22Rv1 (cell line): Measurements from ENCODE around the gene PREP.

Experiments
- H3K27ac ChIP-seq: fragments of 450-650 bp; 2 replicates; pipeline ENCODE4 v1.5.1; 2017
- ZFX ChIP-seq: fragments of 450-650 bp; IDR thresholded peaks from 2 replicates; pipeline ENCODE4 v1.6.1; 2017; ENCODE audit warnings: antibody characterized with exemption, borderline replicate concordance
- TF ChIP-seq, protein P1 (sequence below): fragments of 450-650 bp; IDR thresholded peaks from 2 replicates; pipeline ENCODE4 v1.5.1; 2017; ENCODE audit warnings: mild to moderate bottlenecking

PREP gene

DNA sequence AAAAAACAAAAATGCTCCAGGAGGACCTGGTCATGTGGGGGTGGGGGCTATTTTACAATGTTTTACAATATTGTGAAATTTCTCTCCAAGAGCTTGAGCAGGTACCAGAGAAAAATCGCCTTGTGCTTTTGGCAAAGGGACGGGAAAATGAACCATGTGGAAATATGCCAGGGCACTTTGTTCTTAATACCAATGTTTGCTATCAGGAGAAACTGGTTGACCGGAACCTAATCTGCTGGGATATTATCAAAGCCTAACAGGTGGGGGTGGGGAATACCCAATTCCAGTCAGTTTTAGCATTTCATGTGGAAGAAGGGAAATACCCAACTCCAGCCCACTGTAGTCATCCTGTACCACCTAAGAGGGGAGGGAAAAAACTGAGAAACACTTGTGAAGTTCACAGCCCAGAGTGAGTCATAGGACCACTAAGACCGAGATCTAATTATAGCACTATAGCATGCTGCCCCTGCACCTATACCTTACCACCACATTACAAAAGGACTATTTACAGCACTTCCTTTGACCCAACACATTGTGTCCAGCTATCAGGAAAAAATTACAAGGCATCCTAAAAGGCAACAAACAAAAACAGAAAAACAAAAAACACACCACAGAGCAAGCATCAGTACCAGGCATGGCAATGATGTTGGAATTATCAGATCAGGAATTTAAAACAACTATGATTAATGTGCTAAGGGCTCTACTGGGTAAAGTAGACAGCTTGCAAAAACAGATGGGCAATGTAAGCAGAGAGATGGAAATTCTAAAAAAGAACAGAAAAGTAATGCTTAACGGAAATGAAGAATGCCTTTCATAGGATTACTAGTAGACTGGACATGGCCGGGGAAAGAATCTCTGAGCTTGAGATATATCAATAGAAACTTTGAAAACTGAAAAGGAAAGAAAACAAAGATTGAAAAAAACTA is 138.9 kb downstream of the PREP start:
- TF ChIP-seq ZFX = no peak
- TF ChIP-seq, protein P1, sequence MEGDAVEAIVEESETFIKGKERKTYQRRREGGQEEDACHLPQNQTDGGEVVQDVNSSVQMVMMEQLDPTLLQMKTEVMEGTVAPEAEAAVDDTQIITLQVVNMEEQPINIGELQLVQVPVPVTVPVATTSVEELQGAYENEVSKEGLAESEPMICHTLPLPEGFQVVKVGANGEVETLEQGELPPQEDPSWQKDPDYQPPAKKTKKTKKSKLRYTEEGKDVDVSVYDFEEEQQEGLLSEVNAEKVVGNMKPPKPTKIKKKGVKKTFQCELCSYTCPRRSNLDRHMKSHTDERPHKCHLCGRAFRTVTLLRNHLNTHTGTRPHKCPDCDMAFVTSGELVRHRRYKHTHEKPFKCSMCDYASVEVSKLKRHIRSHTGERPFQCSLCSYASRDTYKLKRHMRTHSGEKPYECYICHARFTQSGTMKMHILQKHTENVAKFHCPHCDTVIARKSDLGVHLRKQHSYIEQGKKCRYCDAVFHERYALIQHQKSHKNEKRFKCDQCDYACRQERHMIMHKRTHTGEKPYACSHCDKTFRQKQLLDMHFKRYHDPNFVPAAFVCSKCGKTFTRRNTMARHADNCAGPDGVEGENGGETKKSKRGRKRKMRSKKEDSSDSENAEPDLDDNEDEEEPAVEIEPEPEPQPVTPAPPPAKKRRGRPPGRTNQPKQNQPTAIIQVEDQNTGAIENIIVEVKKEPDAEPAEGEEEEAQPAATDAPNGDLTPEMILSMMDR = no peak

DNA sequence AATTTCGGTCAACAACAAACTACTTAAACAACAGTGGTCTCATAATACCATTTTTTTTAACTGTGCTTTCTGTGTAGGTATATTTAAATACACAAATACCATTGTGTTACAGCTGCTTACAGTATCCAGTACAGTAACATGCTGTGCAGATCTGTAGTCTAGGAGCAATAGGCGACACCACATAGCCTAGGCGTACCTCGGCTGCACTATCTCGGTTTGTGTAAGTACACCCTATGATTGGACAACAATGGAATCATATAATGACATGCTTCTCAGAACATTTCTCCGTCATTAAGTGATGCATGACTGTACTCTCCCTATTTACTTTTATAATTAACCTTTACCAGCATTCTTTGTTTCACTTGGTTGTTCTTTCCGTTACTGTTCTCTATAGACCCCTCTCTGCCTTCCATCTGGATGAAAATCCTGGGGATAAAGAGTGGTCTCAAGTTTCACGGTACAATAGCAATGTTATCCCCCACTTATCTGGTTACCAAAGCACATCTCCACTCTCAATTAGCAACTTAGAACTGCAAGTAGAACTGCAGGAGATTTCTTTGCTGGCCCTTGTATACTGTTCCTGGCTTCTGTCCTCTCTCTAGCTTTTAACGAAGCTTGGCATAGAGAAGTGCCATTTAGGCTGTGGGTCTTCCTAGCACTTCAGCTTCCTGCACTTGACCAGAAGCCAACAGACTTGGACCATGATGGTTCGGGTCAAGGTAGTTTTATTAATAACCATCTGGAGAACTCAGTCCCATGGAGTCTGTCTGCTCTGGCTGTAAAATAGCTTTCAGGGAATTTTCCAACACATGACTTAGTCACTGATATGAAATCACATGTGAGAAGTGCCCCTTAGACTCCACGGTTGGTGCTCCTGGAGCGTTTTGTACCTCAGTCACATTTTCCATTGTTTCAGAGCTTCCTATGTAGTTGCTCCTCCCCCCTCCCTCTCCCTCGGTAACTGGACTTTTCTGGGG is 142.7 kb downstream of the PREP start:
- H3K27ac ChIP-seq = no peak overlapping the region
- no peak for TF ChIP-seq ZFX
- TF ChIP-seq, protein P1 = no peak

More for the DNA sequence above, 138.9 kb downstream of the PREP start:
- no peak overlapping the region for H3K27ac ChIP-seq

DNA sequence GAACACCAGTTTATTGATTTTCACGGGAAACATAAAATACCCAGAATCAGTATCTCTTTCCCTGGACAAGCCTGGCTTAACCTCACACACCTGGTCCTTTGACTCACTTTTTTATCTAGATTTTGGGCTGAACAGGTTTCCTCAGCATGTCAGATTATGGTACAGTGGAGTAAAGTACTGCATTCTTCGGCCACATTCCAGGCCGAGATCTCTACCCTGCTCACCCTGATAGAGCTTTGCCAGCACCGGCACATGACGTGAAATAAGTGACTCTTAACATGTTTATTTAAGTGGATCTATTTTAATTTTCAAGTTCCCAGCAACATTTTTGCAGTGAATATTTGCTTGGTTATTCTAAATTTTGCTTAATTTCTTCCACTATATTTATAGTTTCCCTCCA is 144.1 kb downstream of the PREP start:
- TF ChIP-seq ZFX = no peak
- TF ChIP-seq, protein P1 = no peak
- H3K27ac ChIP-seq = no peak overlapping the region

DNA sequence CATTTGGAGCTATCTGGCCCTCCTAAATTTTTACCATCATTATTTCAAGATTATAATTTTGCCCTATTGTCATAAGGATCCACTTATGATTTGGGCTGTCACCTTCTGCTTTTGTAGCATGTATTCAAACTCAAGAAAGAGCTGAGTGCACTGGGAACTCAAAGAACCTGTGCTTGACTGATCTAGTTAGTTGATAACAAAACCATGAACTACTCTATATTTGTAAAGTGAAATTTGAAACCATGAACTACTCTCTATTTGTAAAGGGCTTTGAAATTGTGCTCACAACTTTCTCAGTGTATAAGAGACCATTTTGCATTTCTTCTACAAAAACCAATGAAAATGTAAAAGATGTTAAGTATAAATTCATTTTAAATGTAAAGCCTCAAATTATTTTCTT is 145.5 kb downstream of the PREP start:
- no peak overlapping the region for H3K27ac ChIP-seq

DNA sequence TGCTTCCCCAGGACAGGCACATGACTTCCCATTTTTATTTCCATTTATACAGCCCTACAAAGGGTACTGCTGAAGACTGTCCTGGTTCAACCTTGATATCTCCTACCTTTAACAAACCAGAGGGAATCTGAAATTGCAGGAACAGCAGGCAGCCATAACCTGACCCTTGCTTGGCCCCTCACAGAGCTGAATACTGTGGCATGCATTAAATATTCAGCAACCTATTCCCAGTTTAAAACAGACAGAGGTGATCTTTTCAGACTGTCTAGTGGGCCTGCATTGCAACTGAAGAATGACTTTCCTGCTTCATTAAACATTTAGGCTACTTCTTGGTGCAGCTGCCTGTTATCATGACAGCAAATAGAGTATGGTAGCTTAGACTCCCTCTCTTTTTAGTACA is 146.3 kb downstream of the PREP start:
- H3K27ac ChIP-seq = no peak overlapping the region
- TF ChIP-seq, protein P1 = no peak
- TF ChIP-seq ZFX = no peak

More for the DNA sequence above, 145.5 kb downstream of the PREP start:
- TF ChIP-seq, protein P1 = no peak
- no peak for TF ChIP-seq ZFX

DNA sequence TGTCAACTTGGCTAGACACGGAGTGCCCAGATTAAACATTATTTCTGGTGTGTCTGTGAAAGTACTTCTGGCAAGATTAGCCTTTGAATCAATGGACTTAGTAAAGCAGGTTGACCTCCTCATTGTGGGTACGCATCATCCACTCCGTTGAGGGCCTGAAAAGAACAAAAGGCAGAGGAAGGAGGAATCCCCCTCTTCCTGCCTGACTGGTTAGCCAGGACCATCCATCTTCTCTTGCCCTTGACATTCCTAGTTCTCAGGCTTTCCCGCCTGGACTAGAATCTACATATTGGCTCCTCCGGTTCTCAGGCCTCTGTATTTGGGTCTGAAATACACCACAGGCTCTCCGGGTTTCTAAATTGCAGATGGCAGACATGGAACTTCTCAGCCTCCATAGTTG is 149.1 kb downstream of the PREP start:
- no peak overlapping the region for H3K27ac ChIP-seq
- TF ChIP-seq ZFX = no peak
- TF ChIP-seq, protein P1 = no peak
